NCI-H187 (cell line): ENCODE data around the gene PRICKLE2.
A peak's percentile ranks its signal among the peaks of the same experiment; 100 is the strongest.

Experiments used
- DNase-seq, 2 experiments: peaks; one replicate each; lab custom pipeline; 2025; lab: John Stamatoyannopoulos, UW

PRICKLE2 gene

GRCh38 chr3:64073158-64073761, 152.0 kb downstream of the PRICKLE2 start:
- no peak for DNase-seq

- DNase-seq = no peak
Observed at GRCh38 chr3:64072126-64072525, 153.1 kb downstream of the PRICKLE2 start.

- no peak for DNase-seq
Observed at GRCh38 chr3:64070704-64071103, 154.6 kb downstream of the PRICKLE2 start.

GRCh38 chr3:64067506-64068346, 157.5 kb downstream of the PRICKLE2 start:
- no peak for DNase-seq

GRCh38 chr3:64064804-64065203, 160.5 kb downstream of the PRICKLE2 start:
- no peak for DNase-seq

GRCh38 chr3:64063983-64064438, 161.3 kb downstream of the PRICKLE2 start:
- DNase-seq = no peak

- DNase-seq = no peak
Observed at GRCh38 chr3:64063207-64063982, 161.9 kb downstream of the PRICKLE2 start.

GRCh38 chr3:64061628-64062027, 163.6 kb downstream of the PRICKLE2 start:
- no peak for DNase-seq

- DNase-seq = no peak
Observed at GRCh38 chr3:64059484-64060175, 165.6 kb downstream of the PRICKLE2 start.

GRCh38 chr3:64058566-64058965, 166.7 kb downstream of the PRICKLE2 start:
- no peak for DNase-seq

GRCh38 chr3:64057231-64057630, 168.0 kb downstream of the PRICKLE2 start:
- no peak for DNase-seq

GRCh38 chr3:64056606-64057180, 168.6 kb downstream of the PRICKLE2 start:
- DNase-seq = no peak

GRCh38 chr3:64055076-64055475, 170.2 kb downstream of the PRICKLE2 start:
- DNase-seq = no peak

GRCh38 chr3:64054488-64054887, 170.8 kb downstream of the PRICKLE2 start:
- no peak for DNase-seq

- DNase-seq = no peak
Observed at GRCh38 chr3:64053581-64053980, 171.7 kb downstream of the PRICKLE2 start.

GRCh38 chr3:64053117-64053516, 172.1 kb downstream of the PRICKLE2 start:
- DNase-seq = no peak

GRCh38 chr3:64049832-64050231, 175.4 kb downstream of the PRICKLE2 start:
- DNase-seq = no peak

- no peak for DNase-seq
Observed at GRCh38 chr3:64049136-64049535, 176.1 kb downstream of the PRICKLE2 start.

- DNase-seq = no peak
Observed at GRCh38 chr3:64048631-64049061, 176.6 kb downstream of the PRICKLE2 start.

GRCh38 chr3:64047787-64048186, 177.5 kb downstream of the PRICKLE2 start:
- no peak for DNase-seq

GRCh38 chr3:64046996-64047594, 178.2 kb downstream of the PRICKLE2 start:
- peak in 1 of 2 experiments; percentile 0 for DNase-seq
